GM12878 (cell line): Measurements from ENCODE around the gene PGK2. TPM values are rescaled to one million over a fixed set of nuclear protein-coding genes. Genes with fewer than 3 reads are reported as not detected.

Source experiments
- ATAC-seq: fragments of 200-7000 bp; cut with Tn5 transposase; 3 replicates; pipeline ENCODE4 v1.9.1; 2020; ENCODE audit warnings: mild to moderate bottlenecking, moderate library complexity
- Bru-seq: library from RNA; stranded (reverse); fragments of 400-500 nt; gene quantifications from one replicate; lab custom pipeline; 2021; lab: Mats Ljungman, UMichigan
- BruChase-seq, 2 experiments: library from RNA; stranded (reverse); fragments of 400-500 nt; gene quantifications; one replicate each; lab custom pipeline; 2021; lab: Mats Ljungman, UMichigan
- BruUV-seq: library from RNA; stranded (reverse); fragments of 400-500 nt; replicated peaks from 2 replicates; lab custom pipeline; 2021; lab: Mats Ljungman, UMichigan
- CTCF ChIA-PET: fragments of 300-600 bp; sonication (Branson Sonifier 250); formaldehyde crosslinking; extraction: SDS; loops from one replicate; lab custom pipeline; 2021; ENCODE audit warnings: inconsistent platforms; lab: Yijun Ruan, JAX
- POLR2A ChIA-PET: fragments of 350-600 bp; formaldehyde crosslinking; extraction: SDS; loops from one replicate; lab custom pipeline; 2021; ENCODE audit warnings: inconsistent platforms; lab: Charles Lee
- RAD21 ChIA-PET: fragments of 300-600 bp; sonication (Branson Sonifier 250); formaldehyde crosslinking; loops from one replicate; lab custom pipeline; 2023; ENCODE audit warnings: antibody characterized with exemption; ENCODE audit not compliant: unreplicated experiment; lab: Charles Lee
- SMC1A ChIA-PET: fragments of 300-600 bp; sonication (Branson Sonifier 250); formaldehyde crosslinking; loops from one replicate; lab custom pipeline; 2023; ENCODE audit not compliant: unreplicated experiment, uncharacterized antibody; lab: Charles Lee
- DNase-seq: peaks from one replicate; pipeline ENCODE4 v3.0.0-alpha.2; 2011; ENCODE audit warnings: low read depth, low spot score
- FAIRE-seq: peaks from 3 replicates; lab custom pipeline; 2011; peaks lifted over from hg19 to GRCh38; lab: Jason Lieb, UNC
- H2AFZ ChIP-seq: 2 replicates; pipeline ENCODE4 v1.6.0; 2011; ENCODE audit warnings: low read depth, low read length, control low read depth; ENCODE audit not compliant: control insufficient read depth
- H3K27ac ChIP-seq: 2 replicates; pipeline ENCODE4 v1.5.1; 2011; ENCODE audit warnings: control low read depth; ENCODE audit not compliant: control insufficient read depth, insufficient read depth
- H3K27me3 ChIP-seq, 2 experiments: replicated peaks in 1 of 2; 2 replicates each; pipeline versions ENCODE4 v1.6.0 to v1.6.1; 2011; ENCODE audit warnings: low read length in 1 of 2; ENCODE audit not compliant: control insufficient read depth in 2 of 2, insufficient read depth in 2 of 2
- H3K36me3 ChIP-seq, 2 experiments: 2 replicates each; pipeline ENCODE4 v1.5.1; 2011; ENCODE audit warnings: low read length in 1 of 2; ENCODE audit not compliant: control insufficient read depth in 2 of 2, insufficient read depth in 2 of 2
- H3K4me1 ChIP-seq: 2 replicates; pipeline ENCODE4 v1.6.1; 2011; ENCODE audit warnings: mild to moderate bottlenecking, low read length, moderate library complexity, mixed read lengths; ENCODE audit not compliant: control insufficient read depth, insufficient read depth
- H3K4me2 ChIP-seq: 2 replicates; pipeline ENCODE4 v1.6.0; 2011; ENCODE audit warnings: control low read depth; ENCODE audit not compliant: control insufficient read depth, insufficient read depth
- H3K4me3 ChIP-seq: fragments of 200-600 bp; sonication (generic); 2 replicates; pipeline ENCODE4 v1.5.1; 2016
- H3K79me2 ChIP-seq: 2 replicates; pipeline ENCODE4 v1.6.0; 2011; ENCODE audit warnings: low read length; ENCODE audit not compliant: control insufficient read depth, insufficient read depth
- H3K9ac ChIP-seq: 2 replicates; pipeline ENCODE4 v1.8.0; 2011; ENCODE audit warnings: low read length, control low read depth, mixed read lengths; ENCODE audit not compliant: control insufficient read depth, insufficient read depth
- H3K9me3 ChIP-seq: replicated peaks from 3 replicates; pipeline ENCODE4 v1.5.1; 2011; ENCODE audit warnings: mild to moderate bottlenecking, low read length; ENCODE audit not compliant: control insufficient read depth, insufficient read depth
- H4K20me1 ChIP-seq: 2 replicates; pipeline ENCODE4 v1.6.0; 2011; ENCODE audit not compliant: control insufficient read depth, insufficient read depth
- CEBPB ChIP-seq, 2 experiments: fragments of 150-350 bp in 1 of 2; IDR thresholded peaks; 2 replicates each; pipeline ENCODE4 v1.6.1; 2012 to 2014; ENCODE audit warnings: low read depth in 2 of 2, low read length in 2 of 2, borderline replicate concordance in 1 of 2, inconsistent platforms in 1 of 2
- IKZF2 ChIP-seq, 2 experiments: fragments of 450-650 bp; IDR thresholded peaks; 2 replicates each; pipeline ENCODE4 v1.6.1; 2017; ENCODE audit warnings: mild to moderate bottlenecking in 2 of 2, moderate library complexity in 2 of 2
- KDM1A ChIP-seq: fragments of 200-600 bp; sonication (generic); IDR thresholded peaks from 2 replicates; pipeline ENCODE4 v1.6.1; 2016; ENCODE audit warnings: borderline replicate concordance
- MXI1 ChIP-seq: fragments of 150-350 bp; IDR thresholded peaks from 2 replicates; pipeline ENCODE4 v1.6.1; 2011; ENCODE audit warnings: low read depth, mild to moderate bottlenecking, inconsistent platforms, low read length, improper control_type of control experiment
- PBX3 ChIP-seq: IDR thresholded peaks from 2 replicates; pipeline ENCODE4 v1.6.1; 2011; ENCODE audit warnings: mild to moderate bottlenecking, low read depth, low read length, moderate library complexity; ENCODE audit not compliant: insufficient replicate concordance
- PKNOX1 ChIP-seq: fragments of 450-650 bp; IDR thresholded peaks from 2 replicates; pipeline ENCODE4 v1.6.1; 2016; ENCODE audit warnings: mild to moderate bottlenecking
- RUNX3 ChIP-seq: IDR thresholded peaks from 2 replicates; pipeline ENCODE4 v1.6.1; 2012; ENCODE audit warnings: low read length, inconsistent platforms
- WGBS: methylation state at CpG from one replicate; pipeline ENCODE4 v1.1.6; 2016; ENCODE audit warnings: low lambda C conversion rate; ENCODE audit not compliant: insufficient replicate concordance, insufficient coverage; ENCODE audit errors: missing lambda C conversion rate; 5-methylcytosine and 5-hydroxymethylcytosine counted together
- in situ Hi-C: fragments of 300-500 bp; cut with MboI; formaldehyde crosslinking; loops from 9 replicates; pipeline ENCODE4 v1.14.3; 2018; ENCODE audit warnings: mixed read lengths
- intact Hi-C: fragments of 100-400 bp; cut with micrococcal nuclease; formaldehyde crosslinking; loops from one replicate; pipeline ENCODE4 v1.14.2; 2022; ENCODE audit not compliant: unreplicated experiment
- long read RNA-seq, 2 experiments: library from polyadenylated mRNA; unstranded; transcript quantifications; one replicate each; pipeline ENCODE4 v2.0.0, GENCODE V29; 2019 to 2020
- polyA minus RNA-seq, 3 experiments: library from RNA; depleted of rRNA, polyadenylated mRNA; stranded (reverse); fragments of >200 nt; gene quantifications; 2 replicates each; pipeline ENCODE4 v1.2.3, GENCODE V29; 2011
- polyA plus RNA-seq, 11 experiments: library from polyadenylated mRNA; depleted of rRNA in 4 of 11; unstranded in 6 of 11; stranded (reverse) in 5 of 11; fragments of >200 nt; fragmentation: Nextera tagmentation in 4 of 11; fragmentation: Illumina TruSeq in 1 of 11; extraction: Ambion mirVana in 4 of 11; extraction: Trizol in 1 of 11; gene quantifications; 1 replicate in 1 of 11; 2 replicates in 10 of 11; pipeline versions ENCODE4 v1.2.1 to v1.2.3, GENCODE V29; 2011 to 2016; ENCODE audit warnings: inconsistent platforms in 2 of 11, missing spikeins in 2 of 11, low read depth in 1 of 11
- total RNA-seq, 4 experiments: library from RNA; depleted of rRNA in 3 of 4; stranded (reverse); fragments of >200 nt in 3 of 4; fragmentation: Illumina TruSeq in 1 of 4; extraction: Trizol in 1 of 4; gene quantifications; 2 replicates each; pipeline versions ENCODE4 v1.2.1 to v1.2.3, GENCODE V29; 2013 to 2021

Gene PGK2
- not detected in 2 replicates for total RNA-seq (2013; cell fraction: nucleolus; rRNA removed)
- total RNA-seq (2014; rRNA removed) = not detected in 2 replicates
- total RNA-seq (2014; rRNA removed; fragmentation: Illumina TruSeq; extraction: Trizol) = not detected in 2 replicates
- total RNA-seq (2021) = not detected in 2 replicates
- polyA plus RNA-seq (2011; ENCODE audit: low read depth) = not detected
- polyA plus RNA-seq (2011; rRNA removed) = not detected in 2 replicates
- polyA plus RNA-seq (2011; cell fraction: cytosol; rRNA removed) = not detected in 2 replicates
- not detected in 2 replicates for polyA plus RNA-seq (2011; cell fraction: nucleus; rRNA removed)
- not detected in 2 replicates for polyA plus RNA-seq (2012)
- not detected in 2 replicates for polyA plus RNA-seq (2014; fragmentation: Illumina TruSeq; extraction: Trizol)
- polyA plus RNA-seq (2014; fragmentation: Nextera tagmentation; extraction: Ambion mirVana) = not detected
- not detected in 2 replicates for polyA plus RNA-seq (2014; rRNA removed)
- not detected for polyA plus RNA-seq (2016; fragmentation: Nextera tagmentation; extraction: Ambion mirVana)
- not detected in 2 replicates for polyA minus RNA-seq (2011; rRNA and poly(A)+ RNA removed)
- polyA minus RNA-seq (2011; cell fraction: cytosol; rRNA and poly(A)+ RNA removed) = not detected in 2 replicates
- not detected in 2 replicates for polyA minus RNA-seq (2011; cell fraction: nucleus; rRNA and poly(A)+ RNA removed)
- not detected for Bru-seq, nascent RNA
- not detected for BruChase-seq, experiment 1, labeled RNA remaining after a 6-hour chase
- not detected for BruChase-seq, experiment 2, labeled RNA remaining after a 2-hour chase
- long read RNA-seq, experiment 1 = 0 reads
- long read RNA-seq, experiment 2 = 0 reads

GRCh38 chr6:49787176-49787575, at the start of gene PGK2:
Gene PGK2, minus strand, starts transcription at chr6:49787285. Its CDS starts 98 bp downstream, at chr6:49787187.
- Histone ChIP-seq H3K4me3 (no peak within 1 kb of the TSS), H2AFZ (no peak within 1 kb of the TSS), H4K20me1 (no peaks in the 10 kb centered on the region), H3K4me1 (no peaks in the 10 kb centered on the region), H3K9ac (no peak within 1 kb of the TSS), H3K79me2 (no peaks in the 10 kb centered on the region), H3K9me3 (no peaks in the 10 kb centered on the region), H3K4me2 (no peak within 1 kb of the TSS), H3K27me3 (no peaks in the 10 kb centered on the region), H3K27ac (no peak within 1 kb of the TSS), H3K36me3 (no peaks in the 10 kb centered on the region)
- SMC1A ChIA-PET = interaction anchor here (0.9 to 1.0 kb wide), 2 partner anchors 12 to 13 kb away, joined by 3 read pairs; no protein-coding TSS in a partner anchor
- FAIRE-seq (no peak), ATAC-seq (no peak), DNase-seq (no peak)
- RAD21 ChIA-PET = no interaction called here
- TF ChIP-seq PBX3 (peak; percentile 68), CEBPB (IDR thresholded peaks at IDR 0.05; ENCODE audit: borderline replicate concordance in 1 of 2, low read depth in 2 of 2, low read length in 2 of 2) (no peak), IKZF2 (IDR thresholded peaks at IDR 0.05) (no peak), RUNX3 (no peak), MXI1 (no peak), KDM1A (no peak), PKNOX1 (peak; percentile 86)
- 26% methylated on average over 8 of the region's 8 CpGs for WGBS
- intact Hi-C loops (no loop called here), in situ Hi-C loops (no loop called here)
- CTCF ChIA-PET = interaction anchor here (0.8 kb wide), 1 partner anchor 14 kb away, joined by 3 read pairs; no protein-coding TSS in a partner anchor
- POLR2A ChIA-PET = no interaction called here
- no TSS peak for BruUV-seq
